Measurements from ENCODE around the gene PSEN2.

Gene PSEN2

DNA sequence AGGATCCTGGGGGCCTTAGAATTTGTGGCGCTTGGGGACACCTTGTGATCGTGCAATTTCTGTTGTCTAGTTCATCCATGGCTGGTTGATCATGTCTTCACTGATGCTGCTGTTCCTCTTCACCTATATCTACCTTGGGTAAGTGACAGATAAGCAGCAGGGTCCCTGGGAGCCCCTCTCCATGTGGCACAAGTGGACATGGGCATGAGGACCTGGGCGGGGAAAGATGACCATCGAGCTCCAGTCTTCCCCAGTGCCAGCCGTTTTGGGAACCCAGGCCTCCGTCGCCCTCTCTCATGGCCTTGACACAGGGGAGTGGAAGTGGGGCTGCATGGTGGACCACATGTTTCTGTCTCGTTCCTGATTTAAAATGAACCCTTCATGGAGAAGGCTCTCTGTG, 17.6 kb downstream of the PSEN2 start:
- DNase-seq = no peak

DNA sequence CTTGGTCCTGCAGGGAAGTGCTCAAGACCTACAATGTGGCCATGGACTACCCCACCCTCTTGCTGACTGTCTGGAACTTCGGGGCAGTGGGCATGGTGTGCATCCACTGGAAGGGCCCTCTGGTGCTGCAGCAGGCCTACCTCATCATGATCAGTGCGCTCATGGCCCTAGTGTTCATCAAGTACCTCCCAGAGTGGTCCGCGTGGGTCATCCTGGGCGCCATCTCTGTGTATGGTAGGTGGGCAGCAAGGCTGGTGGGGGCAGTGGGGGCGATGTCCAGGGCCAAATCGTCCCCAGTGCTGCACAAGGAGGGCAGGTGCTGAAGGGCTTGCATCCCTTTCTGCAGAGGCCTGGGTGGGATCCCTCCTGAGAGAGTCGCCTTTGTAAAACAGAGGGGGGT, 18.4 kb downstream of the PSEN2 start:
- no peak for DNase-seq

DNA sequence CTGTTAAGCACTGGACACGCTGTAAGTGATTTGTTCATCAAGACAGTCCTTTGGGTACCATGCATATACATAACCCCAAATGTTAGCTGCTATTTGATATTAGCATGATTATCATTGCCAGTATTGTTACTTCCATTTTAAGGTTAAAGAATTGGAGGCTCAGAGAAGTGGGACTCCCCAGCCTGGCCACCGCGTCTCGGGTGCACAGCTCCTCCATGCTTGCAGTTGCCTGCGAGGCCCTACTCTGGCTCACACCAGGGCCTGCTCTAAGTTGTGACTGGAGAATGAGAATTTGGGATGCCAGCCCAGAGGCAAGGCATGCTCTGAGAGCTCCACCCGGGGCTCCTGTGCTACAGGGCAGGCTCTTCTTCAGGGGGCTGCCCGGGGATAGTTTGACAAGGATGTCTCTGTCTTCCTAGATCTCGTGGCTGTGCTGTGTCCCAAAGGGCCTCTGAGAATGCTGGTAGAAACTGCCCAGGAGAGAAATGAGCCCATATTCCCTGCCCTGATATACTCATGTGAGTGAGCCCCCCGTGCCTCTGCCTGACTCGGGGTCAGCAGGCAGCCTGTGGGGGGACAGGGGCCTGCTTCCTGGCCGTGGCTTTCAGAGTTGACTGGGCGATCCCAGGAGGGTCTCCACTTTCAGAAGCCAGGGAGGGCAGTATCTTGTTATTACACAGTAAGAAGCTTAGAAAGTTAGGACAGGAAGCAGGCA, 19.4 kb downstream of the PSEN2 start:
- no peak for DNase-seq

DNA sequence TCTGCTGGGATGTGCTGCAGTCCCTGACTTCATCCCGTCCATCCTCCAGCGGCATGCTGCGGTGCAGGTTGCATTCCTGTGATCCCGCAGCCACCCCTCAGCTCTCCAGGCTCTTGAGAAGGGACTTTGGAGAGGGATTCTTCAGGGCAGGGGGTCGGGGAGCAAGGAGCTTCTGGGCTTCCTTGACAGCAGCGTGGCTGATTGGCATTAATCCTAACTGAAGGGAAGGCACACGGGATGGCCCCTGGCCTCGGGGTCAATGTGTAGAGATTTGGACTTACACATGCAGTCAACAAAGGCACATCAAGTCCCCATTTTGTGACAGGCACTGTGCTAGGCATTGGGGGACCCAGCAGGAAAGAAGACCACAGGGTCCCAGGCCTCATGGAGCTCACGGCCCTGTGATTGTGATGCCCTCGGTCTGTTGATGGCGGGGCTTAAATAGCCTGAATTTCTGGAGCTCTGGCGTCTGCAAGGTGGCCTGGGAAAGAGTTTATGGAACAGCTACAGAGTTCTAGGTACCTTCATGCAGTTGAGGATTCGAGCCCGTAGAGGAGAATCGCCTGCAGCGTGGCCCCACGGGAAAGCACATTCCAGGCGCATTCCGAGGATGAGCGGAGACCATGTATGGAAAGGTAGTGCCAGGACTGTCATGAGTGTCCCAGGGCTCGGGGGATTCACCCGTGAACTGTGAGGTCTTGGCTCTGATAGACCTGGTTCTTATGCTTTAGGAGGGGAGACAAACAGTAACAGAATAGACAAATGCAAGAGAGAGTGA, 20.1 kb downstream of the PSEN2 start:
- no peak for DNase-seq

DNA sequence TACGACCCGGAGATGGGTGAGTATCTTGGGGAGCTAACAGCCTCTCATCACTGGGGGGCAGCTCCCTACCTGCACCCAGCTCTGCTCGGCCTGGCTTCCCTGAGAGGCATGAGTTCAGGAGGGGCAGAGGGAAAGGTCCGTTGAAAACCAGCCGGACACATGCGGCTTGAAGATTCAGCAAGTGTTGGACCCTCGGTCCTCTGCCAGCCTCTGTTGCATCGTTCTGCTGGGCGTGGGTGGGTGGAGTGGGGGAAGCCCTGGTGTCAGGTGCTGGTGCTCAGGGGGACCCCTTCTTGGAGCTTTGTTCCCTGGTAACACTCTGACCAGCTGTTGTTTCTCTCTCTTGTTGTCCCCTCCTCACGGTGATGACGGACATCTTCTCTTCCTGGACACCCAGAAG, 20.9 kb downstream of the PSEN2 start:
- DNase-seq = no peak

DNA sequence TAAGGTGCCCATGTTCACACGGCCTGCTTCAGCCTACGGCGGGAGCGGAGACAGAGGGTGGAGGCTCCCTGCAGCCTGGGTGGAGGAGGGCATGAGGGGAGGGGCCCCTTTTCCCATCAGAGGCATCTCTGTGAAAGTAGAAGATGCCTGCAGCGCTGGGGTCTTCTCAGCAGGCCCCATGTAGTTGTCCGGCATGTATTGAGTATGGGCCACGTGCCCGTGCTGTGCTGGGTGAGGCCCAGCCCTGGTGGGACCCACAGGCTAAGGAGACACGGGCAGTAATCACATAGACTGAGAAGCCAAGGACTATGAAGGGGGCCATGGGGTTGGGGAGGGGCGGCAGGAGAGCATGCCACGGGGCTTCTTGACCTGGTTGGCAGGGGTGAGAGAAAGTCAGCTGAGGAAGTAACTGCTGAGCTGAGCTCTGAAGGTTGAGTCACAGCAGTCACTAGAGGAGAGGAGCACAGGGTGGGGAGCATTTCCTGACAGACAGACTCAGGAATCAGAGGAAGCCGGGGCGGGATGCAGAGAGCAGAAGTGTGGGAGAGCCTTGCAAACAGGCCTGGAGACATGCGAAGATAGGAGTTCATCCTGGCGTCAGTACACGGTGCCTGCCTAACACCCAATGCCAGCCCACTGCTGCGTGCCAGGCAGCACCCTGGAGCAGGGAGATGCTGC, 21.6 kb downstream of the PSEN2 start:
- DNase-seq = no peak

DNA sequence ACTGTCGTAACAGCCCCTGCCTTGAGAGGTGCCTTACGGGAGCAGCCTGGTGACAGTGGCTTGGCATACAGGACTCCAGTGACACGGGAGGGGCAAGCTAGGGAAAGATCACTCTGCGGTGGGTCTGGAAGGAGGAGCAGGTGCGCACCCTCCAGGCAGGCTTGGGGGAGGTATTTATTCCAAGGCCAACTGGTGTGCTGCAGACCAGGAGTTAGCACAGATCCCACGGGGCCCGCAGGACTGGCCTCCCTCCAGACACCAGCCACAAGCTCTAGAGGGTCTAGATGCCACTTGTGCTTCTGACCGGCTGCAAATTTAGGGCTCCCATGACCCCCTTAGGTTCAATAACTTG, 22.1 kb downstream of the PSEN2 start:
- no peak for DNase-seq

DNA sequence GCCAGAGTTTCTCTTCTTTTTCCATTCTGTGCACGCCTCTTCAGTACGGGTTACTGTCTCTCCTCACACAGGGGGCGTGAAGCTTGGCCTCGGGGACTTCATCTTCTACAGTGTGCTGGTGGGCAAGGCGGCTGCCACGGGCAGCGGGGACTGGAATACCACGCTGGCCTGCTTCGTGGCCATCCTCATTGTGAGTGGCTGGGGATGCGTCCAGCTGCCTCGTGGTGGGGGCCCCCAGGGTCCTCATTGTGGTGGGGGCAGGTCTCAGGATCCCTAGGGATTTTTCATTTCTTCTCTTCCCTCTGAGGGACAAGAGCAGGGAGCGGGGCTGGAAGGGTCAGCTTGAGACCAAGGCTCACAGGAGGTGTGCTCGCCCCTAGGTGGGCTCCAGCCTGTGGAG, 23.5 kb downstream of the PSEN2 start:
- DNase-seq = no peak

DNA sequence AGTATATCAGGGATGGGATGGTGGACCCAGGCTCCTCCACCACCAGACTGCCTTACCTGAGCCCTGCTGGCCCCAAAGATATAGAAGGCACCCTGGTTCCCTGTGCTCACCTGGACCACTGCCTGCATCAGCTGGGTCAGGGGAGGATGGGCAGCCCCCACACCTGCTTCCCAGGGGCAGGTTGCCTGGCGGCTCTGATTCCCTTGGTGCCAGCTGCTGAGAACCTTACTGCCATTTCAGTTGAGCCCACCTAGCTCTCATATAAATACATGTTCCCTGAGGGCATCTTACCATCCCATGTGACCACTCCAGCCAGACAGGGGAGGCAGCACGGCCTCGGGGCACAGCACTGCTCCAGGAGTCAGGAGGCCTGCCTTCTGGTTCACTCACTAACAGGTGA, 24.4 kb downstream of the PSEN2 start:
- DNase-seq = no peak

DNA sequence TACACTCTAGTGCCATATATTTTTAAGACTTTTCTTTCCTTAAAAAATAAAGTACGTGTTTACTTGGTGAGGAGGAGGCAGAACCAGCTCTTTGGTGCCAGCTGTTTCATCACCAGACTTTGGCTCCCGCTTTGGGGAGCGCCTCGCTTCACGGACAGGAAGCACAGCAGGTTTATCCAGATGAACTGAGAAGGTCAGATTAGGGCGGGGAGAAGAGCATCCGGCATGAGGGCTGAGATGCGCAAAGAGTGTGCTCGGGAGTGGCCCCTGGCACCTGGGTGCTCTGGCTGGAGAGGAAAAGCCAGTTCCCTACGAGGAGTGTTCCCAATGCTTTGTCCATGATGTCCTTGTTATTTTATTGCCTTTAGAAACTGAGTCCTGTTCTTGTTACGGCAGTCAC, 25.2 kb downstream of the PSEN2 start:
- DNase-seq = no peak

DNA sequence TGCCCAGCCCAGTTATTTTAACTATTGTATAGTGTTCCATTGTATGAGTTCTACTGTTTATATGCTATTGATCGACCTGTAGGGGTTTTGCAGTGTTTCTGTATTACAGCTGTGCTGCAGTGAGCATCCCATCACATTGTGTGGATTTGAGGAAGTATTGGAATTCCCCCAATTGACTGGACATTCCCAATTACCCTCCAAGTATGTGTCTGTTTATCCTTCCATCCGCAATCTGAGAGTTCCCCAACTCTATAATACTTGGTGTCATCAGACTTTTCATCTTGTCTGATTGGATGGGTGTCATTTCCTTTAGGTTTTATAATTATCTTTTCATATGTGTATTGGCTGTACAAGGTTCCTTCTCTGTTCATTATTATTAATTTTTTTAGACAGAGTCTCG, 27.8 kb downstream of the PSEN2 start:
- no peak for DNase-seq

DNA sequence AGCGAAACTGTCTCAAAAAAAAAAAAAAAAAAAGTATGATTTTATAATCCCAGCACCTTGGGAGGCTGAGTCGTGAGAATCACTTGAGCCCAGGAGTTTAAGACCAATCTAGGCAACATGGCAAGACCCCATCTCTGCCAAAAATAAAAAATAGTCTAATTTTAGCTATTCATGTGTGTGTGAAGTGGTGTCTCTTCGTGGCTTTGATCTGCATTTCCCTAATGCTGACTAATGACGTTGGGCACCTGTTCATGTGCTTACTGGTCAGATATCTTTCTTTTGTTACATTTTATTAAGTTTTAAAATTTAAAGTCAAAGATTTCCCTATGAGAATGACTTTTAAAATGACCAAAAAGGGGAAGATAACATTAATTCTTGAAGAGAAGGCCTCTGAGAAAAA, 31.0 kb downstream of the PSEN2 start:
- DNase-seq = no peak

DNA sequence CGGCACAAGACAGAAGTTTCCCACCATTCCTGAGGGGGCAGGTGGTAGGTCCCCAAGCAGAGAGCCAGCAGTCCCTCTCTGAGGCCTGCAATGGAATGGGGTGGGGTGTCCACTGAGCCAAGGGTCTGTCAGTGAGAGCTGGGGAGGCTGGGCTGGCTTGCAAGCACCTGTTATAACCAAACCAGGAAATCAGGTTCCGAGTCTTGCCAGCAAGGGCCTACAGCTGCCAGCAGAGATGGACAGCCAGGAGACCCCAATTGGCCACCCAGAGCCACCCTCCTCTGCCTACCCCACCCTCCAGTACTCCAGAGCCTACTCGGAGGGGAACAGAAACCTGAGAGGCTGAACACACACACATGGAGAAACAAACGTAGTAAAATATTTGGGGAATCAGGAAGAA, 32.2 kb downstream of the PSEN2 start:
- no peak for DNase-seq

DNA sequence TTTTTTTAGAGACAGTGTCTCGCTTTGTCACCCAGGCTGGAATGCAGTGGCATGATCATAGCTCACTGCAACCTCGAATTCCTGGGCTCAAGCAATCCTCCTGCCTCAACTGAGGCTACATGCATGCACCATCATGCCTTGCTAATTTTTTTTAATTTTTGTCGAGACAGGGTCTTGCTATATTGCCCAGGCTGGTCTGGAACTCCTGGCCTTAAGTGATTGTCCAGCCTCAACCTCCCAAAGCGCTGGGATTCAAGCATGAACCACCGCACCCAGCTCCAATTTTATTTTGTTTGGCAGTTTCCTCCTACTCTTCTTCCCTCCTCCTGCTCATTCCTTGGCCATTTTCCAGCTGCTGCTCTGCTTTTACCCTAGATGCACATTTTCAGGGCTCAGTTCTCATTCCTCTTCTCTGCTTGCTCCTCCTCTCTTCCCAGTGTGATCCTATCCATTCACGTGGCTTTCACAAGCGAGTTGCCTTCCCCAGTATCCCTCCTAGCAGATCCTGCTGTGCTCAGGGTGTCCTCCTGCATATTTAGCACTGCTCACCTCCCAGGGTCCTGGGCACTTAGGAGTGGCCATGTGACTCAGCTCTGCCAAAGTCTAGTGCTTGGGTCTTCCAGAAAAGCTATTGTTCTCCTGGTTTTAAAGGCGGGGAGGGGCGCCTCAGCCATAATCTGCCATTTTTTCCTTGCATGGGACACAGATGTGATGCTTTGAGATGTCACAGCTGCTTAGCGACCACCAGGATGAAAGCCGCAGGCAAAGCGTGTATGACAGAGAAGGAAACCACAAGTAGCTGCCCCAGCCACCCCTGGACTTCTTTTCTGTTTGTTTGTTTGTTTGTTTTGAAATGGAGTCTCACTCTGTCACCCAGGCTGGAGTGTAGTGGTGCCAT, 33.7 kb downstream of the PSEN2 start:
- DNase-seq = no peak

DNA sequence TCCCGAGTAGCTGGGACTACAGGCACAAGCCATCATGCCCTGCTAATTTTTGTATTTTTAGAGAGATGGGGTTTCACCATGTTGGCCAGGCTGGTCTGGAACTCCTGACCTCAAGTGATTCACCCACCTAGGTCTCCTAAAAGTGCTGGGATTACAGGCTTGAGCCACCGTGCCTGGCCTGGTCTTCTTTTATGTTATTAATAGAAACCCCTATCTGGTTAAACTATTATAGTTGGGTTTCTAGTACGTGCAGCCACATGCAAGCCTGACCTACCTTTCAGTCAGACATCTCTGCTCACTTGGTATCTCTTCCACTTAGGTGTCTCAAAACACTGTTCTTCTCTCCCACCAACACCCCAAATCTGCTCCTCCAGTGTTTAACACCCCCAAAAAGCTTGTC, 34.4 kb downstream of the PSEN2 start:
- no peak for DNase-seq

DNA sequence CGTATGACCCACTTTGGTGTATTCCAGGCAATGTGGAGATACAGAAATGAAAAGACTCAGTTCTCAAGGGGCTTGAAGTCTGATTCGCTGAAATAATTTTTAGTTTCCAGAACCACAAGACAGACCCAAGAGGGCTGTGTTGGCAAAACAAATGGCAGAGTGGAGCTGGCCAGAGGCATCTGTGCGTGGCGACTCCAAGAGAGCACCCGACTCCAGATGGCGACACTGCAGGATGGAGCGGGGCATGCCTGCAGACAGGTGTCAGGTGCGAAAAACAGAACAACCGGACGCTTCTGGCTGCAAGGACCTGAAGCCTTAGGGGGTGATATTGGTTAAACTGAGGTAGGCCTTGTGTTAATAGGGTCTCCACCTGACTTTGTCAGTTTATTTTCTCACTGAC, 38.0 kb downstream of the PSEN2 start:
- DNase-seq = no peak

DNA sequence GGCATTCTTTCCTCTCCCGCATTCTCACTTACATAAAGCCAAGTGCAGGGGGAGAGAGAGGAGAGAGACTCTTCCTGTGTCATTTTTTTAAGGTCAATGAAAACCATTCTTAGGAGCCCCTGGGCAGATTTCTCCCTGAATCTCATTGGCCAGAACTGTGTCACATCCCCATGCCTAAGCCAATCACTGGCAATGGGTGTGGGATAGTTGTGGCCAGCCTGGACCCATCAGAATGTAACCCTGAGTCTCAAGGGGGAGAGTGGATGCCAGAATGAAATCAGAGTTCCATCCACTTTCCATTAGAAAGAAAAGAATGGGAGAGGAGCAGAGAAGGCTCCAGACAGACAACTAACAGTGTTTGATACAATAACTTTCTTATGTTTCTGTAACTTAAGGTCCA, 38.5 kb downstream of the PSEN2 start:
- no peak for DNase-seq

DNA sequence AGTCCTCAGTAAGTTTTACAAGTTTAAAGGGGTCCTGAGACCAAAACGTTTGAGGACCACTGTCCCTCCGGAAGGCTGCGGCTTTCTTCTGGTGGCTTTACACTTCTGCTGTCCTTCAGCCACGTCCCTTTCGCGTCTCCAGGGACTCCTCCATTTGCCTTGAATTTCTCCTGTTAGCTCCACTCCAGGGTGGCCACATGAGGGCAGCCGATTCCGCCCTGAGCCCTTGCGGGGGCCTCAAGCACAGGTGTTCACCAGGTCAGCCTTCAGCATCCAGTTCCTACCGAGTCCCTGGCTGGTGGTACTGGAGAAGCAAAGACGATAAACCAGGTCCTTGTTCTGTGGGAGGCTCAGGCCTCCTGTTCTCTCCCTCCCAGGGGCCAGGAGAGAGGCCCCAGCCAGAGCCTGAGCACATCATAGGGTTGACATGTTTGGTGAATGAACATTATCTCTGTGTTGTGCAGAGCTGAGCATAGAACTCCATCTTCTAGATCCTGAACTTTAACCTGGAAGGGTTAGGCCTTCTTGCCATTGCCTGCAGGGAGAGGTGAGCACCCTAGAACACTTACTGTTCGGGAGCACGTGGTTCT, 42.3 kb downstream of the PSEN2 start:
- peak; percentile 51 for DNase-seq

DNA sequence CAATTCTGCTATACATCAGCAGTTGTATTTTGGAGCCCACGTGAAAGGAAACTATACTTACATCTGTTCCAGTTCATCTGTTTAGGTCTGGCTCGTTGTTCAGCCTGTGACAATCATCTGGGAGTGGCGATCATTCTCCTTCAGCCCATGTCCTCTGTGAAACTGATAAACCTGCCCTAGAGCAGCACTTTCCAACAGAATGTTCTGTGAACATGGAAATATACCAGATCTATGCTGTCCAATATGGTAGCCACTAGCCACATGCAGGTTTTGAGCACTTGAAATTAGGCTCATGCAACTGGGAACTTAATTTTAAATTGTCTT, 45.2 kb downstream of the PSEN2 start:
- no peak for DNase-seq

DNA sequence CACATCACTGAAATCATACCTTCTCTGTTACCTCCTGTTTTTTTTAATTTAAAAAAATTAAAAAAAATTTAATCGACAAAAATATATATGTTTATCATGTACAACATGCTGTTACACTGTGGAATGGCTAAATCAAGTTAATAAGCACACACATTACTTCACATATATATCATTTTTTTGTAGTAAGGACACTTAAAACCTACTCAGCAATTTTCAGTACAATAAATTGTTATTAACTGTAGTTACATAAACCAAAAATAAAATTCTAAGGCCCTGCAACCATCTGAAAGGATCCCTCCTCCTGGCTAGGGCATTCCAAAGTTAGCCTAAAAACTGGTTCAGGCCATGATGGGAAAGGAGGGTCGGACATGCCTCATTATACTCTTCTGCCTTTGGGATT, 46.1 kb downstream of the PSEN2 start:
- DNase-seq = no peak

DNA sequence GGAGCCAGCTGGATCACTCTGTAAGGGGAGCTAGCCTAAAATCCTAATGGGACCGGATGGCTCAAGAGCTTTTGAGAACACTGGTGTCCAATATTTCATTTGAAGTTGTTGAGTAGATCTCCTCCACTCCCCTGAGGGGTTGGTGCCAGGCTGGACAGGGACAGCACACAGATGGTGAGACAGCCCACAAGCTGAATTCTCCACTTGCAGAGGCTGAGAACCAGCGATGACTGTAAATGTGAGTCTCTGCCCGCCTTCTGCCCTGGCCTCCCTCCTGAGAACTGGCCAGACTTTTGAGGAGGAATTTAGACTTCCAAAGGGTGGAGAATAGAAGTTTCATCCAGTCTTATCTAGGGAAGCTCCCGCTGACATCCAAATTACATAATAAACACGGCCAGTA, 49.2 kb downstream of the PSEN2 start:
- no peak for DNase-seq

DNA sequence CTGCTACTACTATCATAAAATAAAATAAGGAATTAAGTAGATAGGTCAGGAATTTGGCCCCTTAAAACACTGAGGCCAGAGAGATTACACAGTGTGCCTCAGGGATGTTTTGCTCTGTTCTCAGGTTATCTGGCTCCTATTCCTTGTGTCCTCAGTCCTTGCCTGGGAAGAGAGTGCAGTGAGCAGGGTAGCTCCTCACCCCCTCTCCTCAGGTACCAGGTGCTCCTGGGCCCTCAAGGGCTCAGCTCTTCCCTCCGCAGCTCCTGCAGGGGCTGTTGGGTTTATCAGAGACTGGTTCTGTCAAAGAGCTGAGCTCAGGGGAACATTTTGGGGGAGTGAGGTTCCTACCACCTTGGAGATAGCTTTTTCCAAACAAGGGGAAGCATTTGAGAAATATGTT, 49.6 kb downstream of the PSEN2 start:
- DNase-seq = no peak

DNA sequence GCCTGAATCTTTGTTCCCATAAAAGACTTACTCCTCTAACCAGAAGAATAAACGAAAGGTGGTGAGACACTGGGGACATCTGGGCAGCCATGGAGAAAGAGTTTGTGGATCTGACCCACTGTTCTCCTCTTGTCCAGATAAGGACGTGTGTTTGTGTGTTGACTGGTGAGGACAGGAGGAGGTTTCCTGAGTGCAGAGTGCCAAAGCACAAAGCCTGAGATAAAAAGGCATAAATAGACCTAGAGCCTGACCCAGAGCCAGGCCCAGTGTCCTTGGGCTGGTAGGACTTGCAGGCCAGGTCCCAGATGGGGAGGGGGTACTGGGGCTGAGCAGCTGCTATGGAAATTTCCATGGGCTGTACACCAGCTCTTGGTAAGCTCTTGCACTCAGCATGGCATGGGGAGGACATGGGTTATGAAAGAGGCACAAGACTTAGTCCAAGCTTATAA, 50.1 kb downstream of the PSEN2 start:
- no peak for DNase-seq

All from stimulated activated CD4-positive, alpha-beta T cell treated with anti-CD3 and anti-CD28 coated beads, Interleukin-4, amount 100 ng/mL, for 1 hour (primary cell).